Measurements from ENCODE around the gene NTSR1. TPM values are rescaled to one million over a fixed set of nuclear protein-coding genes. Genes with fewer than 3 reads are reported as not detected.

Gene NTSR1
- total RNA-seq, 1 experiment from 2014 or later = 15.9 TPM

DNA sequence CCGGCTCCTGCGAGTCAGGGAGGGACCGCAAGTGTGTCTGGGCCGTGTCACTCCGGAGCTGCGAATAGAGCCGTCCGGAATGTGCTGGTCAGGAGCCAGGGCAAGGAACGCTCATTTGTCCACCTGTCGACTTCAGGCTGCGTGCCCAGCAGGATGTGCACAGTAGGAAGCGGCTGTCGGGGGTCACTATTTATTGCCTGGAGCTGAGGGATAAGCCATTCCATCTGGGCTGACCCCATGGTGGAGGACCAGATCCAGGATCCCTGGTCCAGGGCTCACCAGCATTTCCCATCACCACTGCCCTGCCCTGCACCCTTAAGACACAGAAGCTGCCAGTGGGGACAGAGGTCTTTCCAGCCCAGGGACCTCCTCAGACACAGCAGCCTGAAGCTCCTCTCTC lies 14.7 kb downstream of the NTSR1 start:
- no peak overlapping the region for H3K4me3 ChIP-seq (ENCODE audit: low read depth, low read length, poor library complexity, severe bottlenecking)

DNA sequence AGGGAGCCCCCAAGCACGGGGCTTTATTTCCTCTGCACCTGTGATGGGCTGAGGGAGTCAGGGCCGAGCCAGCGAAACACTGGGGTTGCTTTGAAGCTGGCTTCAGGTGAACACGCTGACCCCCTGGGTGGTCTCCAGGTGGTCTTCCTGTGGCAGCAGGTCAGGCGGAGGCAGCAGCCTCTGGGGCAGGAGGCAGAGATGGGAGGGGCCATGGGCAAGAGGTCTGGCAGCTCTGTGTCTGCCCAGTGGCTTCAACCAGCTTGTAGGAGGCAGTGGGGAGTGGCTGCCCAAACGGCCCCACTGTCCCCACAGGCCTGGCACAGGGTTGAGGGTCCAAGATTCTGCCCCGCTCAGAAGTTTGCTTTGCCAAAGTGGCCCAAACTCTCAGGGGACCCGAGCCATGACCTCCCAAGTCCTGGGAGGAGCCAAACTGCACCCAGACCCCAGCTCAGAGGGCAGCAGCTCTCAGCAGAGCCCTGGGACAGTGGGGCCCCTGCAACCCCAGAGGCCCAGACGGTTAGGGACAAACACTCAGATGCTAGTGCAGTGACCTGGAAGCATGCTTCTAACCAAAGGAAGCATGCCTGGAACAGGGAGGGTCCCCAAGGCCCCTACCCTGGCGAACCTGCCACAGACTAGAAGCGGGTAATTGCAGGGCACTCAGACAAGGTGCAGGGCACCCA lies 15.3 kb downstream of the NTSR1 start:
- H3K4me1 ChIP-seq (ENCODE audit: insufficient read depth, low read length, poor library complexity, severe bottlenecking) = no peaks in the 10 kb centered on the region
- POLR2A ChIA-PET (ENCODE audit: low non-redundant PET) = no interaction called here

More for the DNA sequence above, 14.7 kb downstream of the NTSR1 start:
- TF ChIP-seq, protein P1, sequence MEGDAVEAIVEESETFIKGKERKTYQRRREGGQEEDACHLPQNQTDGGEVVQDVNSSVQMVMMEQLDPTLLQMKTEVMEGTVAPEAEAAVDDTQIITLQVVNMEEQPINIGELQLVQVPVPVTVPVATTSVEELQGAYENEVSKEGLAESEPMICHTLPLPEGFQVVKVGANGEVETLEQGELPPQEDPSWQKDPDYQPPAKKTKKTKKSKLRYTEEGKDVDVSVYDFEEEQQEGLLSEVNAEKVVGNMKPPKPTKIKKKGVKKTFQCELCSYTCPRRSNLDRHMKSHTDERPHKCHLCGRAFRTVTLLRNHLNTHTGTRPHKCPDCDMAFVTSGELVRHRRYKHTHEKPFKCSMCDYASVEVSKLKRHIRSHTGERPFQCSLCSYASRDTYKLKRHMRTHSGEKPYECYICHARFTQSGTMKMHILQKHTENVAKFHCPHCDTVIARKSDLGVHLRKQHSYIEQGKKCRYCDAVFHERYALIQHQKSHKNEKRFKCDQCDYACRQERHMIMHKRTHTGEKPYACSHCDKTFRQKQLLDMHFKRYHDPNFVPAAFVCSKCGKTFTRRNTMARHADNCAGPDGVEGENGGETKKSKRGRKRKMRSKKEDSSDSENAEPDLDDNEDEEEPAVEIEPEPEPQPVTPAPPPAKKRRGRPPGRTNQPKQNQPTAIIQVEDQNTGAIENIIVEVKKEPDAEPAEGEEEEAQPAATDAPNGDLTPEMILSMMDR (conservative IDR thresholded peaks at IDR 0.05; ENCODE audit: low read depth, low read length) = no peak
- TF ChIP-seq EZH2 (IDR thresholded peaks at IDR 0.05; ENCODE audit: borderline replicate concordance, low read depth, low read length, poor library complexity, severe bottlenecking) = no peak
- CTCF ChIA-PET = no interaction called here
- POLR2A ChIA-PET (ENCODE audit: low non-redundant PET) = no interaction called here
- no peaks in the 10 kb centered on the region for H3K4me1 ChIP-seq (ENCODE audit: insufficient read depth, low read length, poor library complexity, severe bottlenecking)
- H3K27ac ChIP-seq (ENCODE audit: low read depth, low read length, poor library complexity, severe bottlenecking) = no peak overlapping the region
- intact Hi-C loops (cut with micrococcal nuclease; ENCODE audit: unreplicated experiment) = no loop called here
- H3K27me3 ChIP-seq (replicated peaks; ENCODE audit: insufficient read depth, low read depth, low read length, poor library complexity) = no peaks in the 10 kb centered on the region
- peaks cover 15% of the 10 kb centered on the region for H3K9me3 ChIP-seq (ENCODE audit: low read depth, low read length, poor library complexity, severe bottlenecking)
- DNase-seq (ENCODE audit: low spot score) = no peak
- BruUV-seq (replicated peaks) = no TSS peak
- H3K36me3 ChIP-seq (ENCODE audit: insufficient read depth, low read length, poor library complexity, severe bottlenecking) = no peaks in the 10 kb centered on the region

DNA sequence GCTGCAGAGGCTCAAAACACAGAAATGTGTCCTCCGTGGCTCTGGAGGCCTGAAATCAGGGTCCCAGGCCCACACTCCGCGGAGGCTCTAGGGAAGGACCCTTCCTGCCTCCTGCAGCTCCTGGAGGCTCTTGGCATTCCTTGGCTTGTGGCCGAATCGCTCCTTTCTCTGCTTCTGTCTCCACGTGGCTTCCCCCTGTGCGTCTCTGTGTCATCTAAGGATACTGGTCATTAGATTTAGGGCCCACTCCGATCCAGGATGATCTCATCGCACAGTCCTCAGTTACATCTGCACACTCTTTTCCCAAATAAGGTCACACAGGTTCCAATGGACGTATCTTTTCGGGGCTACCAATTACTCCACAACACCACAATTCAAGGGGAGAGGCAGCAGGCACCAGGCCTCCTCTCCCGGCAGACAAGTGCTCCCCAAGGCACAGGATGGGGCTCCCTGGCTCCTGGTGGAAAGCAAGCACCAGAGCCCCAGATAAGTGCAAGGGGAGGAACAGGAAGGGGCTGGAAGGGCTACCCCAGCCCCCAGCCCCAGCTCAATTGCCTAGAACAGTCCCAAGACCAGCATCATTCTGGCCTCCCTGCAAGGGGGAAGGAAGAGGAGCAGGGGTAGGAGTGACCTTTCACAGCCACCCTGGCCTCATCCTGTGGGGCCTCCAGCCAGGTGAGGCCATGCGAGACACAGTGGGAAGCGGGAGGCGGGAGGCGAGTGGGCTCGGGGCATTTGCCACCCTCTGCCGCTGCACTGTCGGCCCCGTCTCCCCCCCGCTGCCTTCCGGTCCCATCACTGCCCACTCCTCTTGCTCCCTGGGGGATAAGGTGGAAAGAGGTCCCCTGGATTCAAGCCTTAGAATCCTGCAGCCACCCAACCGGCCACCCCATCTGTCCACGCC lies 16.3 kb downstream of the NTSR1 start:
- Histone ChIP-seq H3K36me3 (ENCODE audit: insufficient read depth, low read length, poor library complexity, severe bottlenecking) (no peaks in the 10 kb centered on the region), H3K9me3 (ENCODE audit: low read depth, low read length, poor library complexity, severe bottlenecking) (peaks cover 15% of the 10 kb centered on the region), H3K27ac (ENCODE audit: low read depth, low read length, poor library complexity, severe bottlenecking) (no peak overlapping the region), H3K27me3 (replicated peaks; ENCODE audit: insufficient read depth, low read depth, low read length, poor library complexity) (no peaks in the 10 kb centered on the region), H3K4me3 (ENCODE audit: low read depth, low read length, poor library complexity, severe bottlenecking) (no peak overlapping the region), H3K4me1 (ENCODE audit: insufficient read depth, low read length, poor library complexity, severe bottlenecking) (no peaks in the 10 kb centered on the region)
- no TSS peak for BruUV-seq (replicated peaks)
- intact Hi-C loops (cut with micrococcal nuclease; ENCODE audit: unreplicated experiment) = no loop called here
- POLR2A ChIA-PET (ENCODE audit: low non-redundant PET) = no interaction called here
- CTCF ChIA-PET = no interaction called here
- no peak for DNase-seq (ENCODE audit: low spot score)
- no peak for TF ChIP-seq EZH2 (IDR thresholded peaks at IDR 0.05; ENCODE audit: borderline replicate concordance, low read depth, low read length, poor library complexity, severe bottlenecking)
- TF ChIP-seq, protein P1 (conservative IDR thresholded peaks at IDR 0.05; ENCODE audit: low read depth, low read length) = no peak

More for the DNA sequence above, 15.3 kb downstream of the NTSR1 start:
- no peak for DNase-seq (ENCODE audit: low spot score)
- no peak for TF ChIP-seq EZH2 (IDR thresholded peaks at IDR 0.05; ENCODE audit: borderline replicate concordance, low read depth, low read length, poor library complexity, severe bottlenecking)
- TF ChIP-seq, protein P1 (conservative IDR thresholded peaks at IDR 0.05; ENCODE audit: low read depth, low read length) = no peak
- Histone ChIP-seq H3K27me3 (replicated peaks; ENCODE audit: insufficient read depth, low read depth, low read length, poor library complexity) (no peaks in the 10 kb centered on the region), H3K36me3 (ENCODE audit: insufficient read depth, low read length, poor library complexity, severe bottlenecking) (no peaks in the 10 kb centered on the region), H3K27ac (ENCODE audit: low read depth, low read length, poor library complexity, severe bottlenecking) (no peak overlapping the region), H3K9me3 (ENCODE audit: low read depth, low read length, poor library complexity, severe bottlenecking) (peaks cover 15% of the 10 kb centered on the region), H3K4me3 (ENCODE audit: low read depth, low read length, poor library complexity, severe bottlenecking) (no peak overlapping the region)
- no TSS peak for BruUV-seq (replicated peaks)
- intact Hi-C loops (cut with micrococcal nuclease; ENCODE audit: unreplicated experiment) = no loop called here
- CTCF ChIA-PET = interaction anchor here (0.6 kb wide), 1 partner anchor 31 kb away, joined by 6 read pairs; no protein-coding TSS in a partner anchor
